ENCODE measurements around the gene CNTN1.

GRCh38 chr12:41013881-41014642 lies 321.8 kb downstream of the CNTN1 start:
- TF ChIP-seq CTCF (IDR thresholded peaks at IDR 0.05) (no peak), POLR2A (IDR thresholded peaks at IDR 0.05) (no peak), EP300 (IDR thresholded peaks at IDR 0.05) (no peak)

Measured in ovary (tissue), 3 donors.